HCT116 (cell line): ENCODE data around the gene TCP10L.

ENCODE experiments used
- CTCF ChIP-seq, 3 experiments: fragments of 200-600 bp in 1 of 3; sonication (generic) in 1 of 3; IDR thresholded peaks in 2 of 3; conservative IDR thresholded peaks in 1 of 3; 2 replicates each; pipeline ENCODE4 v1.5.1; 2012 to 2017; ENCODE audit warnings: low read depth in 2 of 3, low read length in 2 of 3, antibody characterized with exemption in 1 of 3, borderline replicate concordance in 1 of 3, control low read depth in 1 of 3, mild to moderate bottlenecking in 1 of 3, mixed read lengths in 1 of 3, mixed run types in 1 of 3, moderate library complexity in 1 of 3; ENCODE audit not compliant: insufficient read depth in 1 of 3
- EGR1 ChIP-seq: IDR thresholded peaks from 2 replicates; pipeline ENCODE4 v1.6.1; 2012; ENCODE audit warnings: low read depth
- EZH2 ChIP-seq: fragments of 200-600 bp; sonication (generic); IDR thresholded peaks from 2 replicates; pipeline ENCODE4 v1.6.1; 2017; ENCODE audit warnings: antibody characterized with exemption, mixed run types
- FOSL1 ChIP-seq: IDR thresholded peaks from 2 replicates; pipeline ENCODE4 v1.6.1; 2012; ENCODE audit warnings: low read depth
- MAX ChIP-seq: IDR thresholded peaks from 2 replicates; pipeline ENCODE4 v1.6.1; 2012
- POLR2A ChIP-seq: IDR thresholded peaks from 2 replicates; pipeline ENCODE4 v1.7.0; 2011; ENCODE audit warnings: borderline replicate concordance; ENCODE audit not compliant: insufficient read depth, insufficient read length; ENCODE audit errors: extremely low read depth
- RAD21 ChIP-seq: IDR thresholded peaks from 2 replicates; pipeline ENCODE4 v1.6.1; 2012; ENCODE audit warnings: low read depth, mild to moderate bottlenecking
- REST ChIP-seq: IDR thresholded peaks from 2 replicates; pipeline ENCODE4 v1.6.1; 2012; ENCODE audit warnings: low read depth
- SP1 ChIP-seq: IDR thresholded peaks from 2 replicates; pipeline ENCODE4 v1.6.1; 2012; ENCODE audit warnings: low read depth
- TF ChIP-seq, protein P1 (sequence below): IDR thresholded peaks from 2 replicates; pipeline ENCODE4 v1.6.1; 2011; ENCODE audit warnings: mild to moderate bottlenecking, low read length, moderate library complexity; ENCODE audit not compliant: insufficient replicate concordance; ENCODE audit errors: extremely low read depth

DNA sequence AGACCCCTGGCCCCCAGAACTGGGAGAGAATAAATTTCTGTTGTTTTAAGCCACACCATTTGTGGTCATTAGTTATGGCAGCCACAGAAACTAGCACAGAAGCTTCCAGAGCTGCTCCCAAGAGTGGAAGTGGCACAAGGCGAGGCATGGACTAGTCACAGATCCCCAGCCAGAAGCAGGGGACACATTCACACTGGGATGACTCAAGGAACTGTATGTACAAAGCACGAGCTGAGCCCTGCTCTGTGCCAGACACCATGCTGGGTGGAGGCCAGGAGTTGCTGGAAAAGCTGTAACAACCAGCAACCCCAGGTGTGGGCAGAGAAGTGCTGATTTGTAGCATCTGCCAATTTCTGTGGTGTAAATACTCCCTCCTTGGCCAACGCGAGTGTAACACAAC lies 55.6 kb downstream of the TCP10L start:
- no peak for TF ChIP-seq SP1
- no peak for TF ChIP-seq MAX
- TF ChIP-seq RAD21: no peak
- TF ChIP-seq CTCF (IDR thresholded peaks at IDR 0.05 in 2 of 3, conservative IDR thresholded peaks at IDR 0.05 in 1 of 3; ENCODE audit: borderline replicate concordance in 1 of 3, insufficient read depth in 1 of 3, low read depth in 2 of 3, low read length in 2 of 3): no peak
- no peak for TF ChIP-seq FOSL1
- TF ChIP-seq, protein P1, sequence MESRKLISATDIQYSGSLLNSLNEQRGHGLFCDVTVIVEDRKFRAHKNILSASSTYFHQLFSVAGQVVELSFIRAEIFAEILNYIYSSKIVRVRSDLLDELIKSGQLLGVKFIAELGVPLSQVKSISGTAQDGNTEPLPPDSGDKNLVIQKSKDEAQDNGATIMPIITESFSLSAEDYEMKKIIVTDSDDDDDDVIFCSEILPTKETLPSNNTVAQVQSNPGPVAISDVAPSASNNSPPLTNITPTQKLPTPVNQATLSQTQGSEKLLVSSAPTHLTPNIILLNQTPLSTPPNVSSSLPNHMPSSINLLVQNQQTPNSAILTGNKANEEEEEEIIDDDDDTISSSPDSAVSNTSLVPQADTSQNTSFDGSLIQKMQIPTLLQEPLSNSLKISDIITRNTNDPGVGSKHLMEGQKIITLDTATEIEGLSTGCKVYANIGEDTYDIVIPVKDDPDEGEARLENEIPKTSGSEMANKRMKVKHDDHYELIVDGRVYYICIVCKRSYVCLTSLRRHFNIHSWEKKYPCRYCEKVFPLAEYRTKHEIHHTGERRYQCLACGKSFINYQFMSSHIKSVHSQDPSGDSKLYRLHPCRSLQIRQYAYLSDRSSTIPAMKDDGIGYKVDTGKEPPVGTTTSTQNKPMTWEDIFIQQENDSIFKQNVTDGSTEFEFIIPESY: no peak
- no peak for TF ChIP-seq POLR2A
- TF ChIP-seq REST: no peak
- no peak for TF ChIP-seq EZH2
- no peak for TF ChIP-seq EGR1
